ENCODE results near the gene HABP4. TPM values are rescaled to one million over a fixed set of nuclear protein-coding genes. Genes with fewer than 3 reads are reported as not detected.

Gene HABP4
- total RNA-seq, 1 experiment from 2014 or later = 9.8 TPM

GRCh38 chr9:96464426-96464825 lies 14.5 kb downstream of the HABP4 start:
- TF ChIP-seq ZNF423 (CRISPR knock-in tag; IDR thresholded peaks at IDR 0.05) (no peak), RELA (CRISPR knock-in tag; IDR thresholded peaks at IDR 0.05; ENCODE audit: borderline replicate concordance) (no peak), HMGA2 (CRISPR knock-in tag; IDR thresholded peaks at IDR 0.05) (no peak), ZBTB21 (CRISPR knock-in tag; IDR thresholded peaks at IDR 0.05; ENCODE audit: borderline replicate concordance) (no peak), USF2 (CRISPR knock-in tag; IDR thresholded peaks at IDR 0.05) (peak; percentile 39; the same call in 1 of the 2 replicates), ZMAT4 (CRISPR knock-in tag; IDR thresholded peaks at IDR 0.05) (no peak)
- TF ChIP-seq, protein P1, sequence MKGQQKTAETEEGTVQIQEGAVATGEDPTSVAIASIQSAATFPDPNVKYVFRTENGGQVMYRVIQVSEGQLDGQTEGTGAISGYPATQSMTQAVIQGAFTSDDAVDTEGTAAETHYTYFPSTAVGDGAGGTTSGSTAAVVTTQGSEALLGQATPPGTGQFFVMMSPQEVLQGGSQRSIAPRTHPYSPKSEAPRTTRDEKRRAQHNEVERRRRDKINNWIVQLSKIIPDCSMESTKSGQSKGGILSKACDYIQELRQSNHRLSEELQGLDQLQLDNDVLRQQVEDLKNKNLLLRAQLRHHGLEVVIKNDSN (CRISPR knock-in tag; IDR thresholded peaks at IDR 0.05) = 0 out of 2 replicates have a peak, but pooled peaks have one; percentile 32
- TF ChIP-seq, protein P2, sequence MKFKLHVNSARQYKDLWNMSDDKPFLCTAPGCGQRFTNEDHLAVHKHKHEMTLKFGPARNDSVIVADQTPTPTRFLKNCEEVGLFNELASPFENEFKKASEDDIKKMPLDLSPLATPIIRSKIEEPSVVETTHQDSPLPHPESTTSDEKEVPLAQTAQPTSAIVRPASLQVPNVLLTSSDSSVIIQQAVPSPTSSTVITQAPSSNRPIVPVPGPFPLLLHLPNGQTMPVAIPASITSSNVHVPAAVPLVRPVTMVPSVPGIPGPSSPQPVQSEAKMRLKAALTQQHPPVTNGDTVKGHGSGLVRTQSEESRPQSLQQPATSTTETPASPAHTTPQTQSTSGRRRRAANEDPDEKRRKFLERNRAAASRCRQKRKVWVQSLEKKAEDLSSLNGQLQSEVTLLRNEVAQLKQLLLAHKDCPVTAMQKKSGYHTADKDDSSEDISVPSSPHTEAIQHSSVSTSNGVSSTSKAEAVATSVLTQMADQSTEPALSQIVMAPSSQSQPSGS (CRISPR knock-in tag; IDR thresholded peaks at IDR 0.05; ENCODE audit: borderline replicate concordance, low read depth) = no peak
- Mint-ChIP-seq H3K27me3 (ENCODE audit: low read depth) (no peaks in the 10 kb centered on the region), H3K4me3 (no peak overlapping the region), H3K36me3 (peaks cover 21% of the 10 kb centered on the region), H3K4me1 (peaks cover 42% of the 10 kb centered on the region), H3K9me3 (no peaks in the 10 kb centered on the region), H3K27ac (peak overlapping the region; percentile 33; the same call in 1 of the 2 replicates)
- no peak for DNase-seq (ENCODE audit: low spot score)
- ChIA-PET POLR2A (no interaction called here), CTCF (no interaction called here)
- ATAC-seq = no peak

- H3K27ac Mint-ChIP-seq = no peak overlapping the region
- DNase-seq (ENCODE audit: low spot score) = no peak
- ChIA-PET CTCF (no interaction called here), POLR2A (no interaction called here)
- no peaks in the 10 kb centered on the region for H3K9me3 Mint-ChIP-seq
- peaks cover 14% of the 10 kb centered on the region for H3K4me1 Mint-ChIP-seq
- ATAC-seq = no peak
- no peaks in the 10 kb centered on the region for H3K27me3 Mint-ChIP-seq (ENCODE audit: low read depth)
- peaks cover 31% of the 10 kb centered on the region for H3K36me3 Mint-ChIP-seq
- TF ChIP-seq NFYB (CRISPR knock-in tag; conservative IDR thresholded peaks at IDR 0.05; ENCODE audit: low read depth) = no peak
- TF ChIP-seq, protein P3, sequence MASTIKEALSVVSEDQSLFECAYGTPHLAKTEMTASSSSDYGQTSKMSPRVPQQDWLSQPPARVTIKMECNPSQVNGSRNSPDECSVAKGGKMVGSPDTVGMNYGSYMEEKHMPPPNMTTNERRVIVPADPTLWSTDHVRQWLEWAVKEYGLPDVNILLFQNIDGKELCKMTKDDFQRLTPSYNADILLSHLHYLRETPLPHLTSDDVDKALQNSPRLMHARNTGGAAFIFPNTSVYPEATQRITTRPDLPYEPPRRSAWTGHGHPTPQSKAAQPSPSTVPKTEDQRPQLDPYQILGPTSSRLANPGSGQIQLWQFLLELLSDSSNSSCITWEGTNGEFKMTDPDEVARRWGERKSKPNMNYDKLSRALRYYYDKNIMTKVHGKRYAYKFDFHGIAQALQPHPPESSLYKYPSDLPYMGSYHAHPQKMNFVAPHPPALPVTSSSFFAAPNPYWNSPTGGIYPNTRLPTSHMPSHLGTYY (CRISPR knock-in tag; IDR thresholded peaks at IDR 0.05) = no peak
- no peak overlapping the region for H3K4me3 Mint-ChIP-seq
Measured at GRCh38 chr9:96467784-96468183, 17.8 kb downstream of the HABP4 start.

GRCh38 chr9:96476013-96476412 lies 26.0 kb downstream of the HABP4 start:
- Mint-ChIP-seq H3K4me1 (no peaks in the 10 kb centered on the region), H3K9me3 (no peaks in the 10 kb centered on the region), H3K27ac (no peak overlapping the region), H3K36me3 (peaks cover 8% of the 10 kb centered on the region), H3K27me3 (ENCODE audit: low read depth) (no peaks in the 10 kb centered on the region), H3K4me3 (no peak overlapping the region)
- ChIA-PET CTCF (no interaction called here), POLR2A (no interaction called here)
- DNase-seq (ENCODE audit: low spot score) (no peak), ATAC-seq (no peak)
- TF ChIP-seq NFYB (CRISPR knock-in tag; conservative IDR thresholded peaks at IDR 0.05; ENCODE audit: low read depth) (no peak), ZMAT4 (CRISPR knock-in tag; IDR thresholded peaks at IDR 0.05) (no peak), E2F4 (CRISPR knock-in tag; IDR thresholded peaks at IDR 0.05; ENCODE audit: borderline replicate concordance, low read depth) (no peak), ZNF423 (CRISPR knock-in tag; IDR thresholded peaks at IDR 0.05) (no peak), NR3C1 (CRISPR knock-in tag; conservative IDR thresholded peaks at IDR 0.05; ENCODE audit: low read depth) (no peak), ZNF396 (CRISPR knock-in tag; IDR thresholded peaks at IDR 0.05; ENCODE audit: borderline replicate concordance) (no peak), MAX (CRISPR knock-in tag; IDR thresholded peaks at IDR 0.05) (no peak)
- TF ChIP-seq, protein P4, sequence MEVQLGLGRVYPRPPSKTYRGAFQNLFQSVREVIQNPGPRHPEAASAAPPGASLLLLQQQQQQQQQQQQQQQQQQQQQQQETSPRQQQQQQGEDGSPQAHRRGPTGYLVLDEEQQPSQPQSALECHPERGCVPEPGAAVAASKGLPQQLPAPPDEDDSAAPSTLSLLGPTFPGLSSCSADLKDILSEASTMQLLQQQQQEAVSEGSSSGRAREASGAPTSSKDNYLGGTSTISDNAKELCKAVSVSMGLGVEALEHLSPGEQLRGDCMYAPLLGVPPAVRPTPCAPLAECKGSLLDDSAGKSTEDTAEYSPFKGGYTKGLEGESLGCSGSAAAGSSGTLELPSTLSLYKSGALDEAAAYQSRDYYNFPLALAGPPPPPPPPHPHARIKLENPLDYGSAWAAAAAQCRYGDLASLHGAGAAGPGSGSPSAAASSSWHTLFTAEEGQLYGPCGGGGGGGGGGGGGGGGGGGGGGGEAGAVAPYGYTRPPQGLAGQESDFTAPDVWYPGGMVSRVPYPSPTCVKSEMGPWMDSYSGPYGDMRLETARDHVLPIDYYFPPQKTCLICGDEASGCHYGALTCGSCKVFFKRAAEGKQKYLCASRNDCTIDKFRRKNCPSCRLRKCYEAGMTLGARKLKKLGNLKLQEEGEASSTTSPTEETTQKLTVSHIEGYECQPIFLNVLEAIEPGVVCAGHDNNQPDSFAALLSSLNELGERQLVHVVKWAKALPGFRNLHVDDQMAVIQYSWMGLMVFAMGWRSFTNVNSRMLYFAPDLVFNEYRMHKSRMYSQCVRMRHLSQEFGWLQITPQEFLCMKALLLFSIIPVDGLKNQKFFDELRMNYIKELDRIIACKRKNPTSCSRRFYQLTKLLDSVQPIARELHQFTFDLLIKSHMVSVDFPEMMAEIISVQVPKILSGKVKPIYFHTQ (CRISPR knock-in tag; IDR thresholded peaks at IDR 0.05) = no peak
- TF ChIP-seq, protein P1 (CRISPR knock-in tag; IDR thresholded peaks at IDR 0.05) = no peak
- TF ChIP-seq, protein P5, sequence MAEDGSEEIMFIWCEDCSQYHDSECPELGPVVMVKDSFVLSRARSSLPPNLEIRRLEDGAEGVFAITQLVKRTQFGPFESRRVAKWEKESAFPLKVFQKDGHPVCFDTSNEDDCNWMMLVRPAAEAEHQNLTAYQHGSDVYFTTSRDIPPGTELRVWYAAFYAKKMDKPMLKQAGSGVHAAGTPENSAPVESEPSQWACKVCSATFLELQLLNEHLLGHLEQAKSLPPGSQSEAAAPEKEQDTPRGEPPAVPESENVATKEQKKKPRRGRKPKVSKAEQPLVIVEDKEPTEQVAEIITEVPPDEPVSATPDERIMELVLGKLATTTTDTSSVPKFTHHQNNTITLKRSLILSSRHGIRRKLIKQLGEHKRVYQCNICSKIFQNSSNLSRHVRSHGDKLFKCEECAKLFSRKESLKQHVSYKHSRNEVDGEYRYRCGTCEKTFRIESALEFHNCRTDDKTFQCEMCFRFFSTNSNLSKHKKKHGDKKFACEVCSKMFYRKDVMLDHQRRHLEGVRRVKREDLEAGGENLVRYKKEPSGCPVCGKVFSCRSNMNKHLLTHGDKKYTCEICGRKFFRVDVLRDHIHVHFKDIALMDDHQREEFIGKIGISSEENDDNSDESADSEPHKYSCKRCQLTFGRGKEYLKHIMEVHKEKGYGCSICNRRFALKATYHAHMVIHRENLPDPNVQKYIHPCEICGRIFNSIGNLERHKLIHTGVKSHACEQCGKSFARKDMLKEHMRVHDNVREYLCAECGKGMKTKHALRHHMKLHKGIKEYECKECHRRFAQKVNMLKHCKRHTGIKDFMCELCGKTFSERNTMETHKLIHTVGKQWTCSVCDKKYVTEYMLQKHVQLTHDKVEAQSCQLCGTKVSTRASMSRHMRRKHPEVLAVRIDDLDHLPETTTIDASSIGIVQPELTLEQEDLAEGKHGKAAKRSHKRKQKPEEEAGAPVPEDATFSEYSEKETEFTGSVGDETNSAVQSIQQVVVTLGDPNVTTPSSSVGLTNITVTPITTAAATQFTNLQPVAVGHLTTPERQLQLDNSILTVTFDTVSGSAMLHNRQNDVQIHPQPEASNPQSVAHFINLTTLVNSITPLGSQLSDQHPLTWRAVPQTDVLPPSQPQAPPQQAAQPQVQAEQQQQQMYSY (CRISPR knock-in tag; IDR thresholded peaks at IDR 0.05) = no peak
